GM12875 (cell line): Measurements from ENCODE around the gene KCNH2.

ENCODE experiments used
- H3K4me3 ChIP-seq: one replicate; pipeline ENCODE4 v1.5.1; 2011; ENCODE audit warnings: low read depth, low read length, control low read depth
- CTCF ChIP-seq: IDR thresholded peaks from 2 replicates; pipeline ENCODE4 v1.5.1; 2011; ENCODE audit warnings: low read depth, mild to moderate bottlenecking, control low read depth, inconsistent platforms, low read length, moderate library complexity, borderline replicate concordance; ENCODE audit not compliant: insufficient read depth

Gene KCNH2

GRCh38 chr7:150908173-150908572, 69.9 kb downstream of the KCNH2 start:
- TF ChIP-seq CTCF: no peak
- no peak overlapping the region for H3K4me3 ChIP-seq

GRCh38 chr7:150904011-150904909, 73.9 kb downstream of the KCNH2 start:
- no peak overlapping the region for H3K4me3 ChIP-seq
- TF ChIP-seq CTCF: no peak

GRCh38 chr7:150903606-150904005, 74.5 kb downstream of the KCNH2 start:
- no peak for TF ChIP-seq CTCF
- no peak overlapping the region for H3K4me3 ChIP-seq

GRCh38 chr7:150902078-150903033, 75.8 kb downstream of the KCNH2 start:
- no peak overlapping the region for H3K4me3 ChIP-seq
- TF ChIP-seq CTCF: no peak

GRCh38 chr7:150901160-150902035, 76.7 kb downstream of the KCNH2 start:
- no peak for TF ChIP-seq CTCF
- no peak overlapping the region for H3K4me3 ChIP-seq

- TF ChIP-seq CTCF: no peak
- no peak overlapping the region for H3K4me3 ChIP-seq
Observed at GRCh38 chr7:150900675-150901074, 77.4 kb downstream of the KCNH2 start.
